GM23248 (cell line): ENCODE data around the gene EXD3.

ENCODE experiments used
- EZH2 ChIP-seq: fragments of 200-600 bp; sonication (generic); IDR thresholded peaks from 2 replicates; pipeline ENCODE4 v1.6.1; 2018; ENCODE audit warnings: antibody characterized with exemption, mild to moderate bottlenecking; ENCODE audit not compliant: insufficient read depth, poor library complexity, severe bottlenecking
- EZH2phosphoT487 ChIP-seq: fragments of 200-600 bp; sonication (generic); IDR thresholded peaks from 2 replicates; pipeline ENCODE4 v1.6.1; 2018; ENCODE audit warnings: antibody characterized with exemption, moderate library complexity, mild to moderate bottlenecking, low read depth; ENCODE audit not compliant: insufficient read depth

- TF ChIP-seq EZH2 (no peak), EZH2phosphoT487 (no peak)
Measured at GRCh38 chr9:137407590-137408300, 15.2 kb downstream of the EXD3 start.
